ENCODE data around the gene NXPH2. TPM values are rescaled to one million over a fixed set of nuclear protein-coding genes. Genes with fewer than 3 reads are reported as not detected.

NXPH2 gene
- total and polyA plus RNA-seq, 2 of the 13 experiments (the other 11 are each of a cell fraction or from before 2014, with no cell fraction given), result not detected

DNA sequence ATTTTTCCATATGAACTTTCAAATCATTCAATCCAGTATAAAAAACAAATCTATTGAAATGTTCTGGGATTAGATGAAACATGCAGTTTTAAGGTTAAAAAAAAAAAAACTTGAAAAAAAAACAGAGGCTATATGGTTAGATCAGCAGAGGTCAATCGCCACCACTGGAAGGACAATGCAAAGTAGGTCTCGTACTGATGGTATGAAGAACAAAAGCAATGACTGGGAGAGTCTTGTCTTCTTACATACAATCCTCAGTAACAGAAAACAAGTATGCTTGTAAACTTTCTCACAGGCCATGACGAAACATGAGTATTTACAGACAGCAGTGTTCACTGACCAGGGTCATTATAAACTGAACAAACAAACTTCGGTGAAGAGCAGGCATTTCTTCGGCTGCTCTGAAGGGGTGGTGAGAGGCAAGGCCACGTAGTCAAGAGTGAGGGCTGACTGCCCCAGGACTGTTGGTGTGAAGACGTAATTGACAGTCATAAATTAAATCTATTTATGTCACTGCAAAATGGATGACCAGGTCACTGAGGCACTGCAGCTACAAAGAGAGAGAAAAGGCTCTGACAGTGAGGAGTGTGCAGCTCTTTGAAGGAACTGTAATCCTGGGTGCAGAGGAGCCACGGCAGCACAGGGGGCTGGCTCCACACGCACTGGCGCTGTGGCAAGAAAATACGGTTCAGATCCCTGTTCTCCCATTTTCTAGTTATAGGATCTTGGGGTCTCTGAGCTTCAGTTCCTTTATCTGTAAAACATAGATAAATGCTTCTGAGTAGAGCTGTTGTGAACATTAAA lies 60.0 kb downstream of the NXPH2 start (continued):
- TF ChIP-seq PBX2 (CRISPR knock-in tag; IDR thresholded peaks at IDR 0.05) (no peak), ZNF121 (CRISPR knock-in tag; IDR thresholded peaks at IDR 0.05) (no peak), EP300 (IDR thresholded peaks at IDR 0.05; ENCODE audit: low read depth in 2 of 2, low read length in 2 of 2) (peak in 1 of 2 experiments; percentile 47; a peak in 1 of 4 replicates), EP300 (CRISPR knock-in tag; IDR thresholded peaks at IDR 0.05; ENCODE audit: borderline replicate concordance) (no peak), TOPORS (CRISPR knock-in tag; IDR thresholded peaks at IDR 0.05) (no peak), ZSCAN25 (CRISPR knock-in tag; IDR thresholded peaks at IDR 0.05) (no peak), FOSL1 (CRISPR knock-in tag; IDR thresholded peaks at IDR 0.05; ENCODE audit: borderline replicate concordance) (no peak), ZNF383 (CRISPR knock-in tag; IDR thresholded peaks at IDR 0.05; ENCODE audit: borderline replicate concordance) (no peak), ZNF576 (CRISPR knock-in tag; IDR thresholded peaks at IDR 0.05) (no peak), KDM5B (CRISPR knock-in tag; IDR thresholded peaks at IDR 0.05; ENCODE audit: borderline replicate concordance) (no peak), NCOA1 (CRISPR knock-in tag; IDR thresholded peaks at IDR 0.05) (no peak), MAZ (IDR thresholded peaks at IDR 0.05; ENCODE audit: borderline replicate concordance, low read depth, low read length) (no peak), MAZ (CRISPR knock-in tag; IDR thresholded peaks at IDR 0.05; ENCODE audit: low read depth) (no peak), ZNF207 (IDR thresholded peaks at IDR 0.05; ENCODE audit: borderline replicate concordance) (no peak), RFX3 (CRISPR knock-in tag; IDR thresholded peaks at IDR 0.05) (no peak), TEAD3 (CRISPR knock-in tag; optimal IDR thresholded peaks at IDR 0.05; ENCODE audit: borderline replicate concordance) (peak; percentile 31), ZNF138 (CRISPR knock-in tag; IDR thresholded peaks at IDR 0.05; ENCODE audit: low read depth) (no peak), TEF (CRISPR knock-in tag; IDR thresholded peaks at IDR 0.05) (no peak), ZNF564 (CRISPR knock-in tag; IDR thresholded peaks at IDR 0.05) (no peak), ZBTB42 (CRISPR knock-in tag; IDR thresholded peaks at IDR 0.05) (no peak), SIX1 (CRISPR knock-in tag; IDR thresholded peaks at IDR 0.05; ENCODE audit: borderline replicate concordance) (no peak), ATAD3A (CRISPR knock-in tag; IDR thresholded peaks at IDR 0.05) (no peak), ATF2 (CRISPR knock-in tag; IDR thresholded peaks at IDR 0.05) (no peak)
- TF ChIP-seq, protein P1, sequence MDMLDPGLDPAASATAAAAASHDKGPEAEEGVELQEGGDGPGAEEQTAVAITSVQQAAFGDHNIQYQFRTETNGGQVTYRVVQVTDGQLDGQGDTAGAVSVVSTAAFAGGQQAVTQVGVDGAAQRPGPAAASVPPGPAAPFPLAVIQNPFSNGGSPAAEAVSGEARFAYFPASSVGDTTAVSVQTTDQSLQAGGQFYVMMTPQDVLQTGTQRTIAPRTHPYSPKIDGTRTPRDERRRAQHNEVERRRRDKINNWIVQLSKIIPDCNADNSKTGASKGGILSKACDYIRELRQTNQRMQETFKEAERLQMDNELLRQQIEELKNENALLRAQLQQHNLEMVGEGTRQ (IDR thresholded peaks at IDR 0.05; ENCODE audit: low read depth, low read length), result no peak
- TF ChIP-seq, protein P1 (CRISPR knock-in tag; IDR thresholded peaks at IDR 0.05; ENCODE audit: borderline replicate concordance), result no peak

Measured in HepG2 (cell line).